Keratinocyte (primary cell): ENCODE results near the gene GRIA4. TPM values are rescaled to one million over a fixed set of nuclear protein-coding genes. Genes with fewer than 3 reads are reported as not detected.

ENCODE experiments used
- DNase-seq: peaks from one replicate; pipeline ENCODE4 v3.0.0-alpha.2; 2011; ENCODE audit warnings: low read depth, missing footprints, low spot score
- FAIRE-seq: peaks from 2 replicates; lab custom pipeline; 2011; peaks lifted over from hg19 to GRCh38; lab: Jason Lieb, UNC
- H2AFZ ChIP-seq: 2 replicates; pipeline ENCODE4 v1.6.0; 2012; ENCODE audit warnings: low read length, control low read depth, inconsistent platforms; ENCODE audit not compliant: control insufficient read depth
- H3K27ac ChIP-seq: 2 replicates; pipeline ENCODE4 v1.5.1; 2011; ENCODE audit warnings: low read length; ENCODE audit not compliant: control insufficient read depth, insufficient read depth
- H3K27me3 ChIP-seq: 3 replicates; pipeline ENCODE4 v1.6.0; 2011; ENCODE audit warnings: low read length; ENCODE audit not compliant: control insufficient read depth, insufficient read depth; ENCODE audit errors: extremely low read depth
- H3K36me3 ChIP-seq, 2 experiments: 2 replicates in 1 of 2; 3 replicates in 1 of 2; pipeline ENCODE4 v1.5.1; 2011; ENCODE audit warnings: low read length in 2 of 2, mild to moderate bottlenecking in 1 of 2; ENCODE audit not compliant: control insufficient read depth in 2 of 2, insufficient read depth in 2 of 2; ENCODE audit errors: extremely low read depth in 1 of 2
- H3K4me1 ChIP-seq: 3 replicates; pipeline ENCODE4 v1.5.1; 2011; ENCODE audit warnings: low read length; ENCODE audit not compliant: control insufficient read depth, insufficient read depth; ENCODE audit errors: extremely low read depth
- H3K4me2 ChIP-seq: 3 replicates; pipeline ENCODE4 v1.6.0; 2011; ENCODE audit warnings: low read depth, low read length; ENCODE audit not compliant: control insufficient read depth, insufficient read depth; ENCODE audit errors: extremely low read depth
- H3K4me3 ChIP-seq, 3 experiments: fragments of 200-600 bp in 1 of 3; sonication (generic) in 1 of 3; 2 replicates in 2 of 3; 3 replicates in 1 of 3; pipeline ENCODE4 v1.5.1; 2011 to 2016; ENCODE audit warnings: low read length in 3 of 3, mild to moderate bottlenecking in 3 of 3, control low read depth in 2 of 3, inconsistent platforms in 1 of 3, low read depth in 1 of 3, mixed read lengths in 1 of 3, mixed run types in 1 of 3, moderate library complexity in 1 of 3; ENCODE audit not compliant: control insufficient read depth in 2 of 3, insufficient read depth in 2 of 3; ENCODE audit errors: extremely low read depth in 1 of 3
- H3K79me2 ChIP-seq: 2 replicates; pipeline ENCODE4 v1.6.0; 2012; ENCODE audit warnings: low read length; ENCODE audit not compliant: control insufficient read depth, insufficient read depth
- H3K9ac ChIP-seq: 3 replicates; pipeline ENCODE4 v1.6.0; 2011; ENCODE audit warnings: low read length; ENCODE audit not compliant: control insufficient read depth, insufficient read depth; ENCODE audit errors: extremely low read depth
- H3K9me1 ChIP-seq: 3 replicates; pipeline ENCODE4 v1.6.0; 2011; ENCODE audit warnings: low read length; ENCODE audit not compliant: control insufficient read depth, insufficient read depth; ENCODE audit errors: extremely low read depth
- H3K9me3 ChIP-seq: 2 replicates; pipeline ENCODE4 v1.5.1; 2012; ENCODE audit warnings: low read depth, low read length; ENCODE audit not compliant: control insufficient read depth
- H4K20me1 ChIP-seq: 3 replicates; pipeline ENCODE4 v1.6.0; 2011; ENCODE audit warnings: low read length; ENCODE audit not compliant: control insufficient read depth, insufficient read depth; ENCODE audit errors: extremely low read depth
- EZH2 ChIP-seq: IDR thresholded peaks from one replicate; pipeline ENCODE4 v1.6.1; 2012; ENCODE audit warnings: inconsistent platforms, mild to moderate bottlenecking, low read length, moderate library complexity
- dilution Hi-C: fragments of 300-500 bp; cut with MboI; formaldehyde crosslinking; loops from one replicate; pipeline ENCODE4 v1.7.0; 2020; ENCODE audit warnings: low sequenced_read_pairs; ENCODE audit not compliant: extremely low pct_ligation_motif_present
- polyA plus RNA-seq, 5 experiments: library from polyadenylated mRNA; depleted of rRNA in 3 of 5; stranded (reverse) in 3 of 5; stranded (forward) in 1 of 5; unstranded in 1 of 5; fragments of >200 nt; gene quantifications; 1 replicate in 1 of 5; 2 replicates in 3 of 5; 3 replicates in 1 of 5; pipeline versions ENCODE4 v1.2.1 to v1.2.3, GENCODE V29; 2011 to 2012; ENCODE audit warnings: missing spikeins in 2 of 5, low read depth in 1 of 5, low replicate concordance in 1 of 5
- TF ChIP-seq, protein P1 (sequence below), 3 experiments: IDR thresholded peaks in 1 of 3; conservative IDR thresholded peaks in 1 of 3; optimal IDR thresholded peaks in 1 of 3; 2 replicates in 2 of 3; 3 replicates in 1 of 3; pipeline versions ENCODE3 to v1.5.1; 2011; ENCODE audit warnings: low read length in 3 of 3, mild to moderate bottlenecking in 3 of 3, moderate library complexity in 2 of 3, control low read depth in 1 of 3, inconsistent platforms in 1 of 3; ENCODE audit not compliant: insufficient read depth in 2 of 3; ENCODE audit errors: extremely low read depth in 1 of 3

GRIA4 gene
- polyA plus RNA-seq, 1 donor (not counting 4 experiments of a cell fraction or from before 2014, with no cell fraction given) = not detected

DNA sequence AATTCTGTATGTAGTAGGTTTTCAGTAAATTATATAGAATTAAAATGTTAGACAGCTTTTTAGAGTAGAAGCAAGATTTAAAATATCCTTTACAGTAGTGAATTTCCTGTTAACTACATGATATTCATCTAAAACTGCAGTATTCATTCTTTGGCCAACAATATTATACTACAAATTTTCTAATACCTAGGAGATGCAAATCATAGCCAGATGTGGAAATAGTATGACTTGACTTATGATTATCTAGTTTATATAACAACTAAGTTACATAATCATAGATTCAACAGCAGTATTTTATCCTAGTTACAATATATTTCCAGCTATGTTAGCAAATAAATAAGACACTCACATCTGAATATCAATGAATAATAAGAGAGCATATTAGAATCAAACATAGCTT, 249.0 kb downstream of the GRIA4 start:
- no peaks in the 10 kb centered on the region for H3K79me2 ChIP-seq
- H3K9me3 ChIP-seq = no peaks in the 10 kb centered on the region
- no peak overlapping the region for H3K4me2 ChIP-seq
- H3K9ac ChIP-seq = no peak overlapping the region
- H3K4me1 ChIP-seq = no peaks in the 10 kb centered on the region
- H4K20me1 ChIP-seq = no peaks in the 10 kb centered on the region
- no peaks in the 10 kb centered on the region for H3K27me3 ChIP-seq
- FAIRE-seq (no peak), DNase-seq (no peak)
- no peak overlapping the region for H3K27ac ChIP-seq
- H3K4me3 ChIP-seq = no peak overlapping the region
- no peaks in the 10 kb centered on the region for H3K36me3 ChIP-seq
- H2AFZ ChIP-seq = no peak overlapping the region
- H3K9me1 ChIP-seq = no peaks in the 10 kb centered on the region
- dilution Hi-C loops = no loop called here
- TF ChIP-seq EZH2 = no peak
- TF ChIP-seq, protein P1, sequence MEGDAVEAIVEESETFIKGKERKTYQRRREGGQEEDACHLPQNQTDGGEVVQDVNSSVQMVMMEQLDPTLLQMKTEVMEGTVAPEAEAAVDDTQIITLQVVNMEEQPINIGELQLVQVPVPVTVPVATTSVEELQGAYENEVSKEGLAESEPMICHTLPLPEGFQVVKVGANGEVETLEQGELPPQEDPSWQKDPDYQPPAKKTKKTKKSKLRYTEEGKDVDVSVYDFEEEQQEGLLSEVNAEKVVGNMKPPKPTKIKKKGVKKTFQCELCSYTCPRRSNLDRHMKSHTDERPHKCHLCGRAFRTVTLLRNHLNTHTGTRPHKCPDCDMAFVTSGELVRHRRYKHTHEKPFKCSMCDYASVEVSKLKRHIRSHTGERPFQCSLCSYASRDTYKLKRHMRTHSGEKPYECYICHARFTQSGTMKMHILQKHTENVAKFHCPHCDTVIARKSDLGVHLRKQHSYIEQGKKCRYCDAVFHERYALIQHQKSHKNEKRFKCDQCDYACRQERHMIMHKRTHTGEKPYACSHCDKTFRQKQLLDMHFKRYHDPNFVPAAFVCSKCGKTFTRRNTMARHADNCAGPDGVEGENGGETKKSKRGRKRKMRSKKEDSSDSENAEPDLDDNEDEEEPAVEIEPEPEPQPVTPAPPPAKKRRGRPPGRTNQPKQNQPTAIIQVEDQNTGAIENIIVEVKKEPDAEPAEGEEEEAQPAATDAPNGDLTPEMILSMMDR (optimal IDR thresholded peaks at IDR 0.05 in 1 of 3, IDR thresholded peaks at IDR 0.05 in 1 of 3, conservative IDR thresholded peaks at IDR 0.05 in 1 of 3; ENCODE audit: extremely low read depth in 1 of 3, insufficient read depth in 2 of 3, low read length in 3 of 3) = no peak

DNA sequence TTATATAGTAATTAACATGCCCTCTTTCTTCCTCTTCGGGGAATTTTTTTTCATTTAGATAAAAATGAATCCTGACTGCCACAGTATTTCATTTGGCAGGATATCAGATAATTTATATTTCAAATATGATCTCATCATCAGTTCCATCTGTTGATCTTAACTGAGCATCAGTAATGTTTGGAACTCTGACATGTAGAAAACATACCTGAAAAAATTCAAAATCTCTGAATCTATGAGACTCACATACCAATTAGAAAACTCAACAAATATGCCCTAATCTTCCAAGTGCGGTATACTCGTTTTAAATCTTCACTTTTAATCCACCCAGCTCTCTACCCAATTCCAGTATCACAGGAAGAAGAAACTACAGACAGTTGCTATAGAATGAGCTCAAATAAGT, 250.2 kb downstream of the GRIA4 start:
- no peaks in the 10 kb centered on the region for H3K4me1 ChIP-seq
- no peak overlapping the region for H3K4me2 ChIP-seq
- H3K9me3 ChIP-seq = no peaks in the 10 kb centered on the region
- no peaks in the 10 kb centered on the region for H3K27me3 ChIP-seq
- H2AFZ ChIP-seq = no peak overlapping the region
- H3K9me1 ChIP-seq = no peaks in the 10 kb centered on the region
- no peak for FAIRE-seq
- H3K4me3 ChIP-seq = no peak overlapping the region
- dilution Hi-C loops = no loop called here
- H3K79me2 ChIP-seq = no peaks in the 10 kb centered on the region
- no peaks in the 10 kb centered on the region for H3K36me3 ChIP-seq
- H3K27ac ChIP-seq = no peak overlapping the region
- no peaks in the 10 kb centered on the region for H4K20me1 ChIP-seq
- H3K9ac ChIP-seq = no peak overlapping the region
- TF ChIP-seq EZH2 = no peak
- TF ChIP-seq, protein P1 (optimal IDR thresholded peaks at IDR 0.05 in 1 of 3, IDR thresholded peaks at IDR 0.05 in 1 of 3, conservative IDR thresholded peaks at IDR 0.05 in 1 of 3; ENCODE audit: extremely low read depth in 1 of 3, insufficient read depth in 2 of 3, low read length in 3 of 3) = no peak
- no peak for DNase-seq
